ENCODE data around the gene RAB3GAP2. TPM values are rescaled to one million over a fixed set of nuclear protein-coding genes. Genes with fewer than 3 reads are reported as not detected.
A peak's percentile ranks its signal among the peaks of the same experiment; 100 is the strongest.

The RAB3GAP2 gene
- total RNA-seq, 1 experiment from 2014 or later = 64.3 TPM

DNA sequence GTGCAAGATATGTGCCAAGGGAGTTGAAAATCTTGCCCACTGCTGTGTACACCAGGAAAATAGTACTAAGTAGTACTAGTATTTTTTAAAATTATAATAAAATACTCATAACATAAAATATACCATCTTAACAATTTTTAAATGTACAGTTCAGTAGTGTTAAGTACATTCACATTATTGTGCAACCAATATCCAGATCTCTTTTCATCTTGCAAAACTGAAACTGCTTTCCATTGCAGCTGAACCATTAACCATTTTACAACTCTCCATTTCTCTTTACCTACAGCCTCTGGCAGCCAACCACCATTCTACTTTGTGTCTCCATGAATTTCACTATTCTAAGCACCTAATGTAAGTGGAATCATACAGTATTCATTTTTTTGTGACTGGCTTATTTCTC is 19.3 kb upstream of the RAB3GAP2 start:
- Mint-ChIP-seq H3K27ac (no peak overlapping the region), H3K4me3 (no peak overlapping the region), H3K9me3 (no peaks in the 10 kb centered on the region), H3K27me3 (ENCODE audit: low read depth) (no peaks in the 10 kb centered on the region; the same call in 1 of the 2 replicates), H3K4me1 (peaks cover 32% of the 10 kb centered on the region), H3K36me3 (no peaks in the 10 kb centered on the region)
- ATAC-seq (no peak), DNase-seq (ENCODE audit: low spot score) (no peak)
- POLR2A ChIA-PET = no interaction called here
- TF ChIP-seq CREM (CRISPR knock-in tag; IDR thresholded peaks at IDR 0.05) = no peak
- TF ChIP-seq ZNF396 (CRISPR knock-in tag; IDR thresholded peaks at IDR 0.05; ENCODE audit: borderline replicate concordance) = no peak
- TF ChIP-seq, protein P1, sequence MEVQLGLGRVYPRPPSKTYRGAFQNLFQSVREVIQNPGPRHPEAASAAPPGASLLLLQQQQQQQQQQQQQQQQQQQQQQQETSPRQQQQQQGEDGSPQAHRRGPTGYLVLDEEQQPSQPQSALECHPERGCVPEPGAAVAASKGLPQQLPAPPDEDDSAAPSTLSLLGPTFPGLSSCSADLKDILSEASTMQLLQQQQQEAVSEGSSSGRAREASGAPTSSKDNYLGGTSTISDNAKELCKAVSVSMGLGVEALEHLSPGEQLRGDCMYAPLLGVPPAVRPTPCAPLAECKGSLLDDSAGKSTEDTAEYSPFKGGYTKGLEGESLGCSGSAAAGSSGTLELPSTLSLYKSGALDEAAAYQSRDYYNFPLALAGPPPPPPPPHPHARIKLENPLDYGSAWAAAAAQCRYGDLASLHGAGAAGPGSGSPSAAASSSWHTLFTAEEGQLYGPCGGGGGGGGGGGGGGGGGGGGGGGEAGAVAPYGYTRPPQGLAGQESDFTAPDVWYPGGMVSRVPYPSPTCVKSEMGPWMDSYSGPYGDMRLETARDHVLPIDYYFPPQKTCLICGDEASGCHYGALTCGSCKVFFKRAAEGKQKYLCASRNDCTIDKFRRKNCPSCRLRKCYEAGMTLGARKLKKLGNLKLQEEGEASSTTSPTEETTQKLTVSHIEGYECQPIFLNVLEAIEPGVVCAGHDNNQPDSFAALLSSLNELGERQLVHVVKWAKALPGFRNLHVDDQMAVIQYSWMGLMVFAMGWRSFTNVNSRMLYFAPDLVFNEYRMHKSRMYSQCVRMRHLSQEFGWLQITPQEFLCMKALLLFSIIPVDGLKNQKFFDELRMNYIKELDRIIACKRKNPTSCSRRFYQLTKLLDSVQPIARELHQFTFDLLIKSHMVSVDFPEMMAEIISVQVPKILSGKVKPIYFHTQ (CRISPR knock-in tag; IDR thresholded peaks at IDR 0.05) = no peak
- no peak for TF ChIP-seq ZBTB21 (CRISPR knock-in tag; IDR thresholded peaks at IDR 0.05; ENCODE audit: borderline replicate concordance)
- TF ChIP-seq FOXJ3 (CRISPR knock-in tag; IDR thresholded peaks at IDR 0.05; ENCODE audit: borderline replicate concordance) = no peak
- no peak for TF ChIP-seq CREB1 (CRISPR knock-in tag; IDR thresholded peaks at IDR 0.05)
- TF ChIP-seq ZNF423 (CRISPR knock-in tag; IDR thresholded peaks at IDR 0.05) = no peak
- TF ChIP-seq, protein P2, sequence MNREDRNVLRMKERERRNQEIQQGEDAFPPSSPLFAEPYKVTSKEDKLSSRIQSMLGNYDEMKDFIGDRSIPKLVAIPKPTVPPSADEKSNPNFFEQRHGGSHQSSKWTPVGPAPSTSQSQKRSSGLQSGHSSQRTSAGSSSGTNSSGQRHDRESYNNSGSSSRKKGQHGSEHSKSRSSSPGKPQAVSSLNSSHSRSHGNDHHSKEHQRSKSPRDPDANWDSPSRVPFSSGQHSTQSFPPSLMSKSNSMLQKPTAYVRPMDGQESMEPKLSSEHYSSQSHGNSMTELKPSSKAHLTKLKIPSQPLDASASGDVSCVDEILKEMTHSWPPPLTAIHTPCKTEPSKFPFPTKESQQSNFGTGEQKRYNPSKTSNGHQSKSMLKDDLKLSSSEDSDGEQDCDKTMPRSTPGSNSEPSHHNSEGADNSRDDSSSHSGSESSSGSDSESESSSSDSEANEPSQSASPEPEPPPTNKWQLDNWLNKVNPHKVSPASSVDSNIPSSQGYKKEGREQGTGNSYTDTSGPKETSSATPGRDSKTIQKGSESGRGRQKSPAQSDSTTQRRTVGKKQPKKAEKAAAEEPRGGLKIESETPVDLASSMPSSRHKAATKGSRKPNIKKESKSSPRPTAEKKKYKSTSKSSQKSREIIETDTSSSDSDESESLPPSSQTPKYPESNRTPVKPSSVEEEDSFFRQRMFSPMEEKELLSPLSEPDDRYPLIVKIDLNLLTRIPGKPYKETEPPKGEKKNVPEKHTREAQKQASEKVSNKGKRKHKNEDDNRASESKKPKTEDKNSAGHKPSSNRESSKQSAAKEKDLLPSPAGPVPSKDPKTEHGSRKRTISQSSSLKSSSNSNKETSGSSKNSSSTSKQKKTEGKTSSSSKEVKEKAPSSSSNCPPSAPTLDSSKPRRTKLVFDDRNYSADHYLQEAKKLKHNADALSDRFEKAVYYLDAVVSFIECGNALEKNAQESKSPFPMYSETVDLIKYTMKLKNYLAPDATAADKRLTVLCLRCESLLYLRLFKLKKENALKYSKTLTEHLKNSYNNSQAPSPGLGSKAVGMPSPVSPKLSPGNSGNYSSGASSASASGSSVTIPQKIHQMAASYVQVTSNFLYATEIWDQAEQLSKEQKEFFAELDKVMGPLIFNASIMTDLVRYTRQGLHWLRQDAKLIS (CRISPR knock-in tag; IDR thresholded peaks at IDR 0.05; ENCODE audit: borderline replicate concordance) = no peak
- CTCF ChIA-PET = interaction anchor here (1.8 kb wide), 1 partner anchor 485 kb away, joined by 11 read pairs; no protein-coding TSS in a partner anchor

DNA sequence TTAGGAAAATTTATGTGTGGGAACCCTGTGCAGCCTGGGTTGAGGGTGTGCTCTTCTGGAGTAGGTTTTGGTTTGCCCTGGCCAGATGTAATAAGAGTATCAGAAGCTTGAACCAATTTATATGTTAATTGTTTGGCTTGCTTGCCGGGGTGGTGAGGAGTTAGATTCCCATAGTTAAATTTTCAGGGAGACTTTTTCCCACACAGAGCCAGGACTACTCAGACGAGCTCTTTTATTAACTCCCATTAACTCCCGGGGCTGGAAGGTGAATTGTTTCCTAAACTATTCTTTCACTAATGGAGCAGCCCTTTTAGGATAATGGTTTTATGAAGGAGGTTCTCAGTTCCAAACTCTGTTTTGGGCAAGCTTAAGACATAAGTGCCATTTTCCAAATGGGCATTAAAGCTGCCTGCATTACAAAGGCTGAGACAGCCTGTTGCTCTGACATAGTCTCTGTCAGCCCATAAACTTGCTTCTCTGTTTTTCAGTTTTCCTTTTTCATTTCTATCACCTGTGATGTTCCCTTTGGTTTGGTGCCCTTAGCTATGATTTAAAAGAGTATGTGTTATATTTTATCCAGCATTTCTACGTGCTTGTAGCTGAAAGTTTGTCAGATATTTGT is 18.0 kb upstream of the RAB3GAP2 start:
- ChIA-PET POLR2A (interaction anchor here (1.0 kb wide), 2 partner anchors 10 to 458 kb away, joined by 3 to 4 read pairs; partner anchors contain the start of gene MTARC2), CTCF (interaction anchor here (0.7 to 2.5 kb wide), 10 partner anchors 9 to 520 kb away, joined by 3 to 38 read pairs (median 5); partner anchors contain the start of gene RAB3GAP2)
- DNase-seq (ENCODE audit: low spot score) (no peak), ATAC-seq (peak; percentile 91)
- Mint-ChIP-seq H3K27me3 (ENCODE audit: low read depth) (no peaks in the 10 kb centered on the region; the same call in 1 of the 2 replicates), H3K27ac (peak overlapping the region; percentile 98), H3K9me3 (no peaks in the 10 kb centered on the region), H3K36me3 (no peaks in the 10 kb centered on the region), H3K4me1 (peaks cover 27% of the 10 kb centered on the region), H3K4me3 (peak overlapping the region; percentile 55)
- TF ChIP-seq, protein P1 (CRISPR knock-in tag; IDR thresholded peaks at IDR 0.05) = no peak
- TF ChIP-seq, protein P3, sequence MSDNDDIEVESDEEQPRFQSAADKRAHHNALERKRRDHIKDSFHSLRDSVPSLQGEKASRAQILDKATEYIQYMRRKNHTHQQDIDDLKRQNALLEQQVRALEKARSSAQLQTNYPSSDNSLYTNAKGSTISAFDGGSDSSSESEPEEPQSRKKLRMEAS (CRISPR knock-in tag; IDR thresholded peaks at IDR 0.05) = no peak
- TF ChIP-seq CREB1 (CRISPR knock-in tag; IDR thresholded peaks at IDR 0.05) = no peak
- TF ChIP-seq, protein P4, sequence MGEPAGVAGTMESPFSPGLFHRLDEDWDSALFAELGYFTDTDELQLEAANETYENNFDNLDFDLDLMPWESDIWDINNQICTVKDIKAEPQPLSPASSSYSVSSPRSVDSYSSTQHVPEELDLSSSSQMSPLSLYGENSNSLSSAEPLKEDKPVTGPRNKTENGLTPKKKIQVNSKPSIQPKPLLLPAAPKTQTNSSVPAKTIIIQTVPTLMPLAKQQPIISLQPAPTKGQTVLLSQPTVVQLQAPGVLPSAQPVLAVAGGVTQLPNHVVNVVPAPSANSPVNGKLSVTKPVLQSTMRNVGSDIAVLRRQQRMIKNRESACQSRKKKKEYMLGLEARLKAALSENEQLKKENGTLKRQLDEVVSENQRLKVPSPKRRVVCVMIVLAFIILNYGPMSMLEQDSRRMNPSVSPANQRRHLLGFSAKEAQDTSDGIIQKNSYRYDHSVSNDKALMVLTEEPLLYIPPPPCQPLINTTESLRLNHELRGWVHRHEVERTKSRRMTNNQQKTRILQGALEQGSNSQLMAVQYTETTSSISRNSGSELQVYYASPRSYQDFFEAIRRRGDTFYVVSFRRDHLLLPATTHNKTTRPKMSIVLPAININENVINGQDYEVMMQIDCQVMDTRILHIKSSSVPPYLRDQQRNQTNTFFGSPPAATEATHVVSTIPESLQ (CRISPR knock-in tag; IDR thresholded peaks at IDR 0.05) = no peak
- no peak for TF ChIP-seq SOX15 (CRISPR knock-in tag; IDR thresholded peaks at IDR 0.05)
- TF ChIP-seq, protein P5, sequence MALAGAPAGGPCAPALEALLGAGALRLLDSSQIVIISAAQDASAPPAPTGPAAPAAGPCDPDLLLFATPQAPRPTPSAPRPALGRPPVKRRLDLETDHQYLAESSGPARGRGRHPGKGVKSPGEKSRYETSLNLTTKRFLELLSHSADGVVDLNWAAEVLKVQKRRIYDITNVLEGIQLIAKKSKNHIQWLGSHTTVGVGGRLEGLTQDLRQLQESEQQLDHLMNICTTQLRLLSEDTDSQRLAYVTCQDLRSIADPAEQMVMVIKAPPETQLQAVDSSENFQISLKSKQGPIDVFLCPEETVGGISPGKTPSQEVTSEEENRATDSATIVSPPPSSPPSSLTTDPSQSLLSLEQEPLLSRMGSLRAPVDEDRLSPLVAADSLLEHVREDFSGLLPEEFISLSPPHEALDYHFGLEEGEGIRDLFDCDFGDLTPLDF (CRISPR knock-in tag; IDR thresholded peaks at IDR 0.05) = no peak
- TF ChIP-seq, protein P6, sequence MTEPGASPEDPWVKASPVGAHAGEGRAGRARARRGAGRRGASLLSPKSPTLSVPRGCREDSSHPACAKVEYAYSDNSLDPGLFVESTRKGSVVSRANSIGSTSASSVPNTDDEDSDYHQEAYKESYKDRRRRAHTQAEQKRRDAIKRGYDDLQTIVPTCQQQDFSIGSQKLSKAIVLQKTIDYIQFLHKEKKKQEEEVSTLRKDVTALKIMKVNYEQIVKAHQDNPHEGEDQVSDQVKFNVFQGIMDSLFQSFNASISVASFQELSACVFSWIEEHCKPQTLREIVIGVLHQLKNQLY (CRISPR knock-in tag; IDR thresholded peaks at IDR 0.05) = no peak
- no peak for TF ChIP-seq NR1H2 (CRISPR knock-in tag; IDR thresholded peaks at IDR 0.05)
- TF ChIP-seq ELF4 (CRISPR knock-in tag; IDR thresholded peaks at IDR 0.05; ENCODE audit: low read depth) = no peak
- no peak for TF ChIP-seq TEAD4 (CRISPR knock-in tag; IDR thresholded peaks at IDR 0.05)
- TF ChIP-seq ETV6 (CRISPR knock-in tag; IDR thresholded peaks at IDR 0.05) = no peak
- no peak for TF ChIP-seq ATF1 (CRISPR knock-in tag; IDR thresholded peaks at IDR 0.05)
- TF ChIP-seq ZNF317 (CRISPR knock-in tag; IDR thresholded peaks at IDR 0.05; ENCODE audit: borderline replicate concordance, low read depth) = no peak
- no peak for TF ChIP-seq TP53 (CRISPR knock-in tag; IDR thresholded peaks at IDR 0.05)
